Stomach (tissue), 4 donors: ENCODE results near the gene MYH16.

Experiments
- EP300 ChIP-seq: sonication (generic); formaldehyde crosslinking; IDR thresholded peaks from one replicate; pipeline ENCODE4 v1.6.1; 2017; ENCODE audit warnings: antibody characterized with exemption
- POLR2A ChIP-seq, 4 donors: fragments of 450-650 bp; IDR thresholded peaks; one replicate each; pipeline ENCODE4 v1.6.1; 2016; ENCODE audit warnings: antibody characterized with exemption in 4 of 4, control low read depth in 2 of 4, mild to moderate bottlenecking in 1 of 4, moderate library complexity in 1 of 4
- POLR2AphosphoS5 ChIP-seq, 3 donors: sonication (generic); formaldehyde crosslinking; IDR thresholded peaks; one replicate each; pipeline ENCODE4 v1.6.1; 2016; ENCODE audit warnings: antibody characterized with exemption in 3 of 3
- TF ChIP-seq, protein P1 (sequence below), 7 experiments: fragments of 450-650 bp in 4 of 7; fragments of 200-600 bp in 3 of 7; sonication (generic) in 3 of 7; IDR thresholded peaks; one replicate each; pipeline ENCODE4 v1.5.1; 2016 to 2019; ENCODE audit warnings: antibody characterized with exemption in 7 of 7, control low read depth in 2 of 7, mild to moderate bottlenecking in 1 of 7

DNA sequence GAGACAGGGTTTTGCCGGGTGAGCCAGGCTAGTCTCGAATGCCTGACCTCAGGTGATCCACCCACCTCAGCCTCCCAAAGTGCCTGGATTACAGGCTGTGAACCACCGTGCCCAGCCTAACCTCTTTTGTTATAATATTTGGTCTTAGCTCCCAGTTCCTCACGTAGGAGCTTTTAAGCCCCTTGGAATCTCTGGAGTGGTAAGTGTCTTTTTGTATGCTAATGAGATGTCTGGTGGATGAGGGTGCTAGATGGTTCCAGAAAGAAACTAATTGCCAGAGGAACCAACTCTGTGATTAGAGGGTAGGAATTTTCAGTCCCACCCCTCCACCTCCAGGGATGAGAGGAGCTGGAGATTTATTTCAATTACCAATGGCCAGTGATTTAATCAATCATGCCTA is 47.7 kb downstream of the MYH16 start:
- TF ChIP-seq, protein P1, sequence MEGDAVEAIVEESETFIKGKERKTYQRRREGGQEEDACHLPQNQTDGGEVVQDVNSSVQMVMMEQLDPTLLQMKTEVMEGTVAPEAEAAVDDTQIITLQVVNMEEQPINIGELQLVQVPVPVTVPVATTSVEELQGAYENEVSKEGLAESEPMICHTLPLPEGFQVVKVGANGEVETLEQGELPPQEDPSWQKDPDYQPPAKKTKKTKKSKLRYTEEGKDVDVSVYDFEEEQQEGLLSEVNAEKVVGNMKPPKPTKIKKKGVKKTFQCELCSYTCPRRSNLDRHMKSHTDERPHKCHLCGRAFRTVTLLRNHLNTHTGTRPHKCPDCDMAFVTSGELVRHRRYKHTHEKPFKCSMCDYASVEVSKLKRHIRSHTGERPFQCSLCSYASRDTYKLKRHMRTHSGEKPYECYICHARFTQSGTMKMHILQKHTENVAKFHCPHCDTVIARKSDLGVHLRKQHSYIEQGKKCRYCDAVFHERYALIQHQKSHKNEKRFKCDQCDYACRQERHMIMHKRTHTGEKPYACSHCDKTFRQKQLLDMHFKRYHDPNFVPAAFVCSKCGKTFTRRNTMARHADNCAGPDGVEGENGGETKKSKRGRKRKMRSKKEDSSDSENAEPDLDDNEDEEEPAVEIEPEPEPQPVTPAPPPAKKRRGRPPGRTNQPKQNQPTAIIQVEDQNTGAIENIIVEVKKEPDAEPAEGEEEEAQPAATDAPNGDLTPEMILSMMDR (IDR thresholded peaks at IDR 0.05): no peak
- TF ChIP-seq POLR2A (IDR thresholded peaks at IDR 0.05) (no peak), EP300 (no peak), POLR2AphosphoS5 (IDR thresholded peaks at IDR 0.05) (no peak)
